Measurements from ENCODE around the gene RCAN2. TPM values are rescaled to one million over a fixed set of nuclear protein-coding genes. Genes with fewer than 3 reads are reported as not detected.

RCAN2 gene
- total and polyA plus RNA-seq, 9 donors: 12.0 to 75.3 (median 16.7) TPM

- H3K9me3 ChIP-seq: no peaks in the 10 kb centered on the region
- H3K36me3 ChIP-seq: no peaks in the 10 kb centered on the region
- H3K27me3 ChIP-seq: no peaks in the 10 kb centered on the region
- no peak overlapping the region for H3K27ac ChIP-seq
- DNase-seq: no peak
- no peak for TF ChIP-seq POLR2A (IDR thresholded peaks at IDR 0.05)
- no peak for TF ChIP-seq EP300 (IDR thresholded peaks at IDR 0.05)
- no peak for TF ChIP-seq CTCF (IDR thresholded peaks at IDR 0.05)
- 74 to 89% (median 88%) methylated on average over 2 of the region's 2 CpGs for WGBS, 3 donors
- H3K4me3 ChIP-seq: no peak overlapping the region
- no peaks in the 10 kb centered on the region for H3K4me1 ChIP-seq (ENCODE audit: insufficient read depth)
- intact Hi-C loops (cut with DNase I): no loop called here
These were observed 206.8 kb downstream of the RCAN2 start for GRCh38 chr6:46284475-46284874.

DNA sequence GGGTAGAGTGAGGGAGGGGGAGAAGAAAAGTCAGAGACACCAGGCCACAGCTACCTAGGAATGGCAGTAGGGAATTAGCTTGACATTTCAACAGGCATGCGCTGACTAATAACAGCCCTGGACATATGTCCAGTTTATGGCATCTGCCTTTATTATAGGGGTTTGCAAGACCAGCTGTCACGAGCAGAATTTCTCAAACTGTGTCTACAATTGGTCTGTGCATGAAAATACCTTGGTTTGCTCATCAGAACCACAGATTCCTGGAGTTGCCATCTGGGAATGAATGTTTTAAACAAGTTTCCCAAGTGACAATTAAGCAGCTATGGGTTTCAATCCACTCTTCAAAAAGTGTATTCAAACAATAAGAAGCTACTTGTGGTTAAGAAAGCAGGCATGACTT lies 210.1 kb downstream of the RCAN2 start:
- intact Hi-C loops (cut with DNase I): no loop called here
- TF ChIP-seq CTCF (IDR thresholded peaks at IDR 0.05): no peak
- no peak for TF ChIP-seq EP300 (IDR thresholded peaks at IDR 0.05)
- no peak for TF ChIP-seq POLR2A (IDR thresholded peaks at IDR 0.05)
- no peak for DNase-seq
- no peaks in the 10 kb centered on the region for H3K36me3 ChIP-seq
- H3K4me3 ChIP-seq: no peak overlapping the region
- no peaks in the 10 kb centered on the region for H3K4me1 ChIP-seq (ENCODE audit: insufficient read depth)
- no peaks in the 10 kb centered on the region for H3K27me3 ChIP-seq
- H3K9me3 ChIP-seq: no peaks in the 10 kb centered on the region
- H3K27ac ChIP-seq: no peak overlapping the region
- WGBS, 3 donors: 96 to 100% (median 98%) methylated on average over 2 of the region's 2 CpGs

GRCh38 chr6:46279874-46280273 lies 211.4 kb downstream of the RCAN2 start:
- intact Hi-C loops (cut with DNase I): no loop called here

GRCh38 chr6:46276576-46277142 lies 214.6 kb downstream of the RCAN2 start:
- WGBS, 3 donors: 74 to 88% (median 87%) methylated on average over 2 of the region's 2 CpGs
- TF ChIP-seq POLR2A (IDR thresholded peaks at IDR 0.05) (no peak), CTCF (IDR thresholded peaks at IDR 0.05) (no peak), EP300 (IDR thresholded peaks at IDR 0.05) (no peak)
- DNase-seq: no peak
- peaks cover 2% of the 10 kb centered on the region for H3K4me1 ChIP-seq (ENCODE audit: insufficient read depth)
- no peaks in the 10 kb centered on the region for H3K27me3 ChIP-seq
- H3K27ac ChIP-seq: no peak overlapping the region
- no peak overlapping the region for H3K4me3 ChIP-seq
- intact Hi-C loops (cut with DNase I): no loop called here
- H3K9me3 ChIP-seq: no peaks in the 10 kb centered on the region
- H3K36me3 ChIP-seq: no peaks in the 10 kb centered on the region

More at GRCh38 chr6:46279874-46280273, 211.4 kb downstream of the RCAN2 start:
- Histone ChIP-seq H3K4me1 (ENCODE audit: insufficient read depth) (no peaks in the 10 kb centered on the region), H3K9me3 (no peaks in the 10 kb centered on the region), H3K27ac (no peak overlapping the region), H3K36me3 (no peaks in the 10 kb centered on the region), H3K27me3 (no peaks in the 10 kb centered on the region), H3K4me3 (no peak overlapping the region)
- DNase-seq: no peak
- TF ChIP-seq EP300 (IDR thresholded peaks at IDR 0.05) (no peak), POLR2A (IDR thresholded peaks at IDR 0.05) (no peak), CTCF (IDR thresholded peaks at IDR 0.05) (no peak)

Data from ovary (tissue), 9 donors.